Right lobe of liver (tissue), 6 donors: ENCODE data around the gene ST6GALNAC5. TPM values are rescaled to one million over a fixed set of nuclear protein-coding genes. Genes with fewer than 3 reads are reported as not detected.

Source experiments
- ATAC-seq, 4 donors: fragments of 200-7000 bp; cut with Tn5 transposase; one replicate each; pipeline ENCODE4 v1.9.1; 2020; ENCODE audit warnings: mild to moderate bottlenecking in 4 of 4, moderate library complexity in 4 of 4
- DNase-seq, 3 donors: peaks; one replicate each; pipeline ENCODE4 v3.0.0-alpha.2; 2020
- H3K27ac ChIP-seq, 3 donors: fragments of 200-600 bp; one replicate each; pipeline ENCODE4 v1.8.0; 2022
- H3K27me3 ChIP-seq, 2 donors: fragments of 200-600 bp; one replicate each; pipeline ENCODE4 v1.8.0; 2022
- H3K36me3 ChIP-seq, 4 donors: fragments of 200-600 bp; sonication (generic) in 1 of 4; one replicate each; pipeline versions ENCODE4 v1.5.1 to v1.8.0; 2017 to 2022; ENCODE audit warnings: control low read depth in 1 of 4
- H3K4me1 ChIP-seq, 4 donors: fragments of 200-600 bp; sonication (generic) in 1 of 4; one replicate each; pipeline versions ENCODE4 v1.5.1 to v1.8.0; 2017 to 2022; ENCODE audit warnings: control low read depth in 1 of 4
- H3K4me3 ChIP-seq, 3 donors: fragments of 200-600 bp; one replicate each; pipeline ENCODE4 v1.8.0; 2022
- H3K9me3 ChIP-seq, 4 donors: fragments of 200-600 bp; sonication (generic) in 1 of 4; one replicate each; pipeline versions ENCODE4 v1.5.1 to v1.8.0; 2017 to 2022; ENCODE audit warnings: control low read depth in 1 of 4
- POLR2A ChIP-seq: fragments of 450-650 bp; IDR thresholded peaks from one replicate; pipeline ENCODE4 v1.6.1; 2017; ENCODE audit warnings: antibody characterized with exemption, mild to moderate bottlenecking
- WGBS: methylation state at CpG from one replicate; pipeline ENCODE4 v1.1.6; 2018; ENCODE audit warnings: low coverage, low lambda C conversion rate; ENCODE audit not compliant: insufficient coverage; ENCODE audit errors: missing lambda C conversion rate; 5-methylcytosine and 5-hydroxymethylcytosine counted together
- intact Hi-C, 2 donors: fragments of 100-400 bp; cut with DNase I; formaldehyde crosslinking; loops; one replicate each; pipeline versions ENCODE4 v1.11.2 to v1.14.1; 2022
- total RNA-seq, 6 experiments: library from RNA; depleted of rRNA in 2 of 6; stranded (reverse); fragments of >200 nt in 2 of 6; fragmentation: NEBNext Ultra II Directional in 3 of 6; extraction: Animal tissue kit (Norgen Biotek cat#: 25700) in 3 of 6; gene quantifications; one replicate each; pipeline versions ENCODE4 v1.1.0 to v1.2.4, GENCODE V29; 2016 to 2023
- TF ChIP-seq, protein P1 (sequence below), 4 donors: fragments of 200-600 bp in 3 of 4; fragments of 450-650 bp in 1 of 4; IDR thresholded peaks; one replicate each; pipeline versions ENCODE4 v1.5.1 to v1.8.0; 2016 to 2022; ENCODE audit warnings: antibody characterized with exemption in 4 of 4, mild to moderate bottlenecking in 2 of 4
- donor health status: DM: no; HTN: yes; CAD: no.
- donor health status: DM: no; HTN: no; CAD: no.
- donor health status: DM: no; HTN: no; CAD: no.
- donor health status: DM: no; HTN: yes; CAD: no.
- donor health status: DM: no; HTN: yes; CAD: no.

ST6GALNAC5 gene
- total RNA-seq, 6 experiments from 2014 or later: not detected

DNA sequence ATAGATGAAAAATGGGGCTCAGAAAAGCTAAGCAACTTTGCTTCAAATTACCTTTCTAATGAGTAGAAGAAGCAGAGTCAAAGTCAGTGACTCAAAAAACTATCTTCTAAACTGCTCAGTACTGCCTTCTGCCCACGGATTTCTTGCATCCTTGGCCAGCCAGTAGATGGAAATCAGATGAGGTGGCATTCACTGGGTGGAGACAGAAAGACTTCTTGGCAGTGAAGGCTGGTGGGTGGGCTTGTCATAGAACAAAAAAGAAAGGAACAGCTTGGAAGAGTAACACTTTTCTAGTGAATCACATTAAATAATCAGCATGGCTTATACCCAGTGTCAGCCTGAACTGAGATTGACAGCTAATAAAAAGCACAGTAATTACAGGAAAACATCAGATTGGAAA, 170.7 kb downstream of the ST6GALNAC5 start:
- no peaks in the 10 kb centered on the region for H3K27me3 ChIP-seq
- intact Hi-C loops: no loop called here
- no peak for TF ChIP-seq POLR2A
- TF ChIP-seq, protein P1, sequence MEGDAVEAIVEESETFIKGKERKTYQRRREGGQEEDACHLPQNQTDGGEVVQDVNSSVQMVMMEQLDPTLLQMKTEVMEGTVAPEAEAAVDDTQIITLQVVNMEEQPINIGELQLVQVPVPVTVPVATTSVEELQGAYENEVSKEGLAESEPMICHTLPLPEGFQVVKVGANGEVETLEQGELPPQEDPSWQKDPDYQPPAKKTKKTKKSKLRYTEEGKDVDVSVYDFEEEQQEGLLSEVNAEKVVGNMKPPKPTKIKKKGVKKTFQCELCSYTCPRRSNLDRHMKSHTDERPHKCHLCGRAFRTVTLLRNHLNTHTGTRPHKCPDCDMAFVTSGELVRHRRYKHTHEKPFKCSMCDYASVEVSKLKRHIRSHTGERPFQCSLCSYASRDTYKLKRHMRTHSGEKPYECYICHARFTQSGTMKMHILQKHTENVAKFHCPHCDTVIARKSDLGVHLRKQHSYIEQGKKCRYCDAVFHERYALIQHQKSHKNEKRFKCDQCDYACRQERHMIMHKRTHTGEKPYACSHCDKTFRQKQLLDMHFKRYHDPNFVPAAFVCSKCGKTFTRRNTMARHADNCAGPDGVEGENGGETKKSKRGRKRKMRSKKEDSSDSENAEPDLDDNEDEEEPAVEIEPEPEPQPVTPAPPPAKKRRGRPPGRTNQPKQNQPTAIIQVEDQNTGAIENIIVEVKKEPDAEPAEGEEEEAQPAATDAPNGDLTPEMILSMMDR (IDR thresholded peaks at IDR 0.05): no peak
- ATAC-seq (no peak), DNase-seq (no peak)
- H3K36me3 ChIP-seq: no peaks in the 10 kb centered on the region
- 58% methylated on average over 1 of the region's 1 CpG for WGBS
- H3K9me3 ChIP-seq: no peaks in the 10 kb centered on the region
- H3K27ac ChIP-seq: no peak overlapping the region
- no peaks in the 10 kb centered on the region for H3K4me1 ChIP-seq
- no peak overlapping the region for H3K4me3 ChIP-seq

DNA sequence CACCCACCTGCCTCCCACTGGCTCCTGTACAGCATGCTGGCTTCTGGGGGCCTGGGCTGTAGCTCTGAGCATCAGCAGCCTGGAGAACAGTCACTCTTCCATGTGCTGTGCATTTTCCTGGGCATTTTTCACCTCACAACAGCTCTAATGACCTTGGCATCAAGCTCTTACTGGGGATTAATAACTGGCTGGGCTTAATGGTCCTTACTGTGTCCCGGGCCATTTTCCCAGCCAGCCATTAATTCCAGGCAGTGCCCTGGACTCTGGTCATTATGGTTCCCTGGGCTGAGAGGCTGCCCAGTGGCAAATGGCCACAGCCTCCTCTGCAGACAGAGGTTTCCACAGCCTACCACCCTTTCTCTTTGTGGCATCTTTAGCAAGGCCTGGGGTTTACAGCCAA, 171.8 kb downstream of the ST6GALNAC5 start:
- ATAC-seq: no peak
- no peak overlapping the region for H3K4me3 ChIP-seq
- TF ChIP-seq, protein P1 (IDR thresholded peaks at IDR 0.05): no peak
- TF ChIP-seq POLR2A: no peak

DNA sequence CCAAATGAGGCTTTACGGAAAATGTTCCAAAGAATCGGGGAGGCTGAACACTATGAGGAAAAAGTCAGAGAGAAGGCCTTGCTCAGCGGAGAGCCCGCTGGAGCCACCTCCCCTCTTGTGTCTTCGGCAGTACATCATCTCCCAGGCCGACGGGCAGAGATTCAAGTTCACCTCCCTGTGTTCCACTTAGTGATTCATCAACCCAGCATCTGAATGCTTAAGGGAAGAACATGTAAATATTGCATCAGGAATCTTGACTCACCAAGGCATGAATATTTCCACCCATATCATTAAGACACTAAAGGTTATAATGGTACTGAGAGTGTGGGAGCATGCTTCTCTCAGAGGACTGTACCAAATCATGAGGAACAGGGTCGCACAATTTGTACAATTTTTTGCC, 172.5 kb downstream of the ST6GALNAC5 start:
- intact Hi-C loops: no loop called here
- Histone ChIP-seq H3K9me3 (no peaks in the 10 kb centered on the region), H3K4me1 (no peaks in the 10 kb centered on the region), H3K27me3 (no peaks in the 10 kb centered on the region), H3K4me3 (no peak overlapping the region), H3K36me3 (no peaks in the 10 kb centered on the region), H3K27ac (no peak overlapping the region)
- ATAC-seq (no peak), DNase-seq (no peak)
- WGBS: 55% methylated on average over 8 of the region's 8 CpGs
- TF ChIP-seq POLR2A: no peak
- TF ChIP-seq, protein P1 (IDR thresholded peaks at IDR 0.05): no peak

More for the DNA sequence above, 171.8 kb downstream of the ST6GALNAC5 start:
- Histone ChIP-seq H3K9me3 (no peaks in the 10 kb centered on the region), H3K36me3 (no peaks in the 10 kb centered on the region), H3K27me3 (no peaks in the 10 kb centered on the region), H3K4me1 (no peaks in the 10 kb centered on the region), H3K27ac (no peak overlapping the region)
- DNase-seq: no peak
- WGBS: 60% methylated on average over 1 of the region's 1 CpG
- intact Hi-C loops: no loop called here

DNA sequence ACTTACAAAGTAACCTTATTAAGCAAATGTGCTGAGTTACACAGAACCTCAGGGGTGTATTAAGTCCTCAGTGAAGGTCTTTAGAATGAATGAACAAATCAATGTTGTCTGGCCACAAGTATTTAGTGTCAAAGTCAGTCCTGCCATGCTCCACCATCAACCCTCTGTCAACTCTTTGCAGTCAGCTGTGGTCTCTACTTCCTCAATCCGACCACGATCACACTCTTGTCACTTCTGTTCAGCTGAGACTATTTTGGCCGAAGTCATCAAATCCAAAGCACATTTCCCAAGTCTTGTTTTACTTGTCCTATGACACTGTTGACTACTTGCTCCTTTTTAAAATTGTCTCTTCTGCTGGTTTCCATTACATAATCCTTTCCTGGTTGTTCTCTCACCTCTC, 173.5 kb downstream of the ST6GALNAC5 start:
- DNase-seq (no peak), ATAC-seq (no peak)
- 51% methylated on average over 3 of the region's 3 CpGs for WGBS
- intact Hi-C loops: no loop called here
- Histone ChIP-seq H3K4me1 (no peaks in the 10 kb centered on the region), H3K27ac (no peak overlapping the region), H3K27me3 (no peaks in the 10 kb centered on the region), H3K9me3 (no peaks in the 10 kb centered on the region), H3K4me3 (no peak overlapping the region), H3K36me3 (no peaks in the 10 kb centered on the region)
- no peak for TF ChIP-seq POLR2A
- TF ChIP-seq, protein P1 (IDR thresholded peaks at IDR 0.05): no peak
